Measurements from ENCODE around the gene NPAT. TPM values are rescaled to one million over a fixed set of nuclear protein-coding genes. Genes with fewer than 3 reads are reported as not detected.

The NPAT gene
- total RNA-seq, 4 donors from 2014 or later: 14.0 to 30.6 (median 14.6) TPM

DNA sequence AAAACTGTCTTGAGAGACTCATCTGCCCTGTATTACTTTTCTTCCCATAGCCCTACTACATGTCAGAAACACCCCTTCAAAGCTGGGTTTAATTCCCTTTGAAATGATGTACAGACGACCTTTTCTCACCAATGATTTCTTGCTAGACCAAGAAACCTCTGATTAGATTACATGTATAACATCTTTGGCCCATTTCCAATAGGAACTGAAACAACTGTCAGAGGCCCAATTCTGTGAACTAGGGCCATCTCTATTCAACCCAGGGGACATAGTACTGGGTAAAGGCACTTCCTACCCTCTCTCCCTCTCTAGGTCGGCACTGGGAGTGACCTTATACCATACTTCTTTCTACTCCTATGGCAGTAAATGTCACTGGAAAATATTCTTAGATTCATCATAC lies 19.4 kb downstream of the NPAT start:
- no peak for DNase-seq (ENCODE audit: low spot score in 2 of 2)
- no peak for TF ChIP-seq EP300 (IDR thresholded peaks at IDR 0.05)
- TF ChIP-seq POLR2AphosphoS5 (IDR thresholded peaks at IDR 0.05): no peak
- TF ChIP-seq POLR2A (IDR thresholded peaks at IDR 0.05): no peak
- TF ChIP-seq, protein P1, sequence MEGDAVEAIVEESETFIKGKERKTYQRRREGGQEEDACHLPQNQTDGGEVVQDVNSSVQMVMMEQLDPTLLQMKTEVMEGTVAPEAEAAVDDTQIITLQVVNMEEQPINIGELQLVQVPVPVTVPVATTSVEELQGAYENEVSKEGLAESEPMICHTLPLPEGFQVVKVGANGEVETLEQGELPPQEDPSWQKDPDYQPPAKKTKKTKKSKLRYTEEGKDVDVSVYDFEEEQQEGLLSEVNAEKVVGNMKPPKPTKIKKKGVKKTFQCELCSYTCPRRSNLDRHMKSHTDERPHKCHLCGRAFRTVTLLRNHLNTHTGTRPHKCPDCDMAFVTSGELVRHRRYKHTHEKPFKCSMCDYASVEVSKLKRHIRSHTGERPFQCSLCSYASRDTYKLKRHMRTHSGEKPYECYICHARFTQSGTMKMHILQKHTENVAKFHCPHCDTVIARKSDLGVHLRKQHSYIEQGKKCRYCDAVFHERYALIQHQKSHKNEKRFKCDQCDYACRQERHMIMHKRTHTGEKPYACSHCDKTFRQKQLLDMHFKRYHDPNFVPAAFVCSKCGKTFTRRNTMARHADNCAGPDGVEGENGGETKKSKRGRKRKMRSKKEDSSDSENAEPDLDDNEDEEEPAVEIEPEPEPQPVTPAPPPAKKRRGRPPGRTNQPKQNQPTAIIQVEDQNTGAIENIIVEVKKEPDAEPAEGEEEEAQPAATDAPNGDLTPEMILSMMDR (IDR thresholded peaks at IDR 0.05): no peak
- Histone ChIP-seq H3K36me3 (peaks cover 32% of the 10 kb centered on the region), H3K4me1 (peaks cover 4% of the 10 kb centered on the region), H3K9me3 (no peaks in the 10 kb centered on the region), H3K4me3 (no peak overlapping the region), H3K27ac (no peak overlapping the region), H3K27me3 (no peaks in the 10 kb centered on the region)
- WGBS: 77% methylated on average over 2 of the region's 2 CpGs

DNA sequence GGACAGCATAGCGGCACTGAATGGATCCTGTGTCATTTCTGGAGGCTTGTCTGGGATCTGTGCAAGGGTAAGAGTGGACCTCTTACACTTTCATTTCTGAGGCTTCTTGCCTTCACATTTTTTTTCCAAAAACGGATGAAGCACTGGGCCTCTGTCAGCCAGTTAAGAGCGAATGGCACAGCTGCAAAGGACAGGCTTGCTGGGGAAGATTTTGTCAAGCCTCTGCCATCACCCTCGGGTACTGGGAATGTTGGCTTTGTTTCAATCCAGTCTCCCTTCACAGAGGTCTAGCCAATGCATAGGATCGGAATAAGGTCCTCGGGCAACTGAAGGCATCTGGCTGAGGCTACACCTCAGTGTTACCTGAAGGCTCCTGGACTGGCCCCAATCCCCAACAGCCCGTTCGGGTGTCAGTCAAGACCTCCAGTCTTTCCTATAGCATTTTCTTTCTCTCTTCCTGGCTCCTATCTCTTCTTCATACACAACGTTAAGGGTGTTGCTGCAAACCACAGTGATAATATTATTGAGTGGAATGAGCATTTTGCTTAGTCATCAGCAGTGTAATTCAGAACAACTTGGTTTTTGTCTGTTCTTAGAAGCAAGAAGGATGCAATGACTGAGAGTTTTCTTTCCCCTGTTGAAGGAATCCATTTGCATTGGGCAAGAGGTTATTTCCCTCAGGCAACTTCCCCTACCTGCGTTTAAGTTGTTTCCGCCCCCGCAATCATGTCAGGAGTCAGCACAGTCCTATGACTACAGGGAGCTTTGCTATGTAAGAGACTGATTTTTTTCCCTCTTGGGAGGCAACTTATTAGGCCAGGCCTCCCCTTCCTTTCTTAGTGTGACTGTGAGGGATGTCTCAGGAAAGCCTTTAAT lies 22.8 kb downstream of the NPAT start:
- H3K4me1 ChIP-seq: peaks cover 4% of the 10 kb centered on the region
- H3K36me3 ChIP-seq: peaks cover 26% of the 10 kb centered on the region
- TF ChIP-seq, protein P1 (IDR thresholded peaks at IDR 0.05): no peak
- TF ChIP-seq POLR2A (IDR thresholded peaks at IDR 0.05) (no peak), EP300 (IDR thresholded peaks at IDR 0.05) (no peak), POLR2AphosphoS5 (IDR thresholded peaks at IDR 0.05) (no peak)
- H3K4me3 ChIP-seq: no peak overlapping the region
- no peaks in the 10 kb centered on the region for H3K27me3 ChIP-seq
- 66% methylated on average over 12 of the region's 12 CpGs for WGBS
- no peak overlapping the region for H3K27ac ChIP-seq
- no peak for DNase-seq (ENCODE audit: low spot score in 2 of 2)
- no peaks in the 10 kb centered on the region for H3K9me3 ChIP-seq

DNA sequence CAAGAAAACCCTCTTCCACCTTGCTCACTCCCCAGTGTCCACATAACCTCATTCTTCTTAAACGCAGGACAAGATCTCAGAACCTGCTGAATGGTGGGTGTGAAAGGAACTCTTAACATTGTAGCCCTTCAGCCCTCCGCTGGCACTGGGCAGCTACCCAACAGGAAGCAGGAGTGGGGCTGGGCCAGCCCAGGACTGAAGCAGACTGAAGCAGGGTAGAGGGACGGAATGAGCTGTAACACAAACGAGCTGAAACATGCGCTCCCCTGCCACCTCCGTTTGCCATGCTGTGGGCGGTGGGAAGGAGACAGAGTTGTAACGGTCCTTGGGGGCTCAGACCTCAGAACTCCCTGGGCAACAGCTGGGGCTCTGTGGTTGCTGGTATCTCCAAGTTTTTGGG lies 23.6 kb downstream of the NPAT start:
- Histone ChIP-seq H3K9me3 (no peaks in the 10 kb centered on the region), H3K36me3 (peaks cover 23% of the 10 kb centered on the region), H3K4me1 (peaks cover 4% of the 10 kb centered on the region), H3K4me3 (no peak overlapping the region), H3K27ac (no peak overlapping the region), H3K27me3 (no peaks in the 10 kb centered on the region)
- 80% methylated on average over 8 of the region's 8 CpGs for WGBS
- no peak for DNase-seq (ENCODE audit: low spot score in 2 of 2)
- TF ChIP-seq, protein P1 (IDR thresholded peaks at IDR 0.05): no peak
- TF ChIP-seq EP300 (IDR thresholded peaks at IDR 0.05): no peak
- TF ChIP-seq POLR2A (IDR thresholded peaks at IDR 0.05): no peak
- no peak for TF ChIP-seq POLR2AphosphoS5 (IDR thresholded peaks at IDR 0.05)

DNA sequence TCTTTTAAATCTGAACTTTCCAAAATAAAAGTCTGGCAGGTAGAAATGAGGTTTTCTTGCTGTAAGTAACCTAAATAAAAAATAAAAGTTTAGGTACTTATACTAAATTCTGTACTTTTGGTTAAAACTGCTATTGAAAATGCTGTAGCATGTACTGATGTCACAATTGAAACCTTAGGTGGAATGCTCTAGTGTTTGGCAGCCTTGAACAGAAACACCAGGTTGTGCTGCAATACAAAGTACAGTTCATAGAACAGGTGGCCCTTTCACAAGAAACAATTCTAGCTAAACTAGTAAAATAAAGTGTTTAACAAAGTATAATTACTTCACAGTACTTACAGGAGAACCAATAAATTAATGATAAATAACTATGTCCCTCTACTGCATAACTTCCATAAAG lies 25.1 kb downstream of the NPAT start:
- Histone ChIP-seq H3K36me3 (peaks cover 28% of the 10 kb centered on the region), H3K4me1 (peaks cover 4% of the 10 kb centered on the region), H3K9me3 (no peaks in the 10 kb centered on the region), H3K27me3 (no peaks in the 10 kb centered on the region), H3K27ac (no peak overlapping the region), H3K4me3 (no peak overlapping the region)
- TF ChIP-seq POLR2AphosphoS5 (IDR thresholded peaks at IDR 0.05) (no peak), EP300 (IDR thresholded peaks at IDR 0.05) (no peak), POLR2A (IDR thresholded peaks at IDR 0.05) (no peak)
- TF ChIP-seq, protein P1 (IDR thresholded peaks at IDR 0.05): no peak
- DNase-seq (ENCODE audit: low spot score in 2 of 2): no peak

DNA sequence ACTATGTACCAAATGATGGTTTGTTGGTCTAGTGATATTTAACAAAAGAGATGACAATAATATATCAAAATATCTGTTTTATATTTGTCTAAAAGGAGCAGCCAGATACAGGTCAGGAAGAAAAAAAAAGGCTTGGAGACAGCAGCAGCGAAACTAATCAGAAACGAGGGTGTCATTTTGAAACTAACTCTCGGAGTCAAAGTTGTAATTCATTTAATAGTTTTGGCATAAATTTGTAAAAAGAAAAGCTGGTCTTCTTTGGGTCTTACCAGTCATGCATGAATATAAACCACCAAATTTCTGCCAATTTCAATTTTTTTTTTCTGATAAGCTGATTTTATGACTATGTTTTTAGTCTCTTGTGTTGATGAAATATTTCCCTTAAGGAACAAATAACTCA lies 25.5 kb downstream of the NPAT start:
- H3K9me3 ChIP-seq: no peaks in the 10 kb centered on the region
- DNase-seq (ENCODE audit: low spot score in 2 of 2): no peak
- H3K4me3 ChIP-seq: no peak overlapping the region
- peaks cover 4% of the 10 kb centered on the region for H3K4me1 ChIP-seq
- peaks cover 33% of the 10 kb centered on the region for H3K36me3 ChIP-seq
- H3K27me3 ChIP-seq: no peaks in the 10 kb centered on the region
- 81% methylated on average over 3 of the region's 3 CpGs for whole genome bisulfite sequencing
- no peak overlapping the region for H3K27ac ChIP-seq
- TF ChIP-seq EP300 (IDR thresholded peaks at IDR 0.05): no peak
- TF ChIP-seq POLR2AphosphoS5 (IDR thresholded peaks at IDR 0.05): no peak
- TF ChIP-seq POLR2A (IDR thresholded peaks at IDR 0.05): no peak

All from suprapubic skin (tissue), 4 donors.